A549 (cell line): Measurements from ENCODE around the gene IMPA2.

ENCODE experiments used
- EHMT2 ChIP-seq: fragments of 200-600 bp; sonication (generic); IDR thresholded peaks from 2 replicates; pipeline ENCODE4 v1.6.1; 2016; ENCODE audit warnings: antibody characterized with exemption, low read depth, mild to moderate bottlenecking, moderate library complexity
- POLR2A ChIP-seq: IDR thresholded peaks from 2 replicates; pipeline ENCODE4 v1.6.1; 2012; ENCODE audit warnings: mild to moderate bottlenecking, low read length
- RARB ChIP-seq: fragments of 250-450 bp; sonication (Bioruptor Pico); IDR thresholded peaks from 2 replicates; pipeline ENCODE4 v1.8.0; 2021; ENCODE audit warnings: mild to moderate bottlenecking, moderate library complexity
- RNF2 ChIP-seq: fragments of 200-600 bp; sonication (generic); IDR thresholded peaks from 2 replicates; pipeline ENCODE4 v1.6.1; 2016; ENCODE audit warnings: low read depth, mild to moderate bottlenecking, antibody characterized with exemption, moderate library complexity, borderline replicate concordance
- TF ChIP-seq, protein P1 (sequence below): fragments of >200 bp; sonication (Bioruptor Twin); formaldehyde crosslinking; IDR thresholded peaks from 3 replicates; pipeline ENCODE4 v1.5.1; 2016

DNA sequence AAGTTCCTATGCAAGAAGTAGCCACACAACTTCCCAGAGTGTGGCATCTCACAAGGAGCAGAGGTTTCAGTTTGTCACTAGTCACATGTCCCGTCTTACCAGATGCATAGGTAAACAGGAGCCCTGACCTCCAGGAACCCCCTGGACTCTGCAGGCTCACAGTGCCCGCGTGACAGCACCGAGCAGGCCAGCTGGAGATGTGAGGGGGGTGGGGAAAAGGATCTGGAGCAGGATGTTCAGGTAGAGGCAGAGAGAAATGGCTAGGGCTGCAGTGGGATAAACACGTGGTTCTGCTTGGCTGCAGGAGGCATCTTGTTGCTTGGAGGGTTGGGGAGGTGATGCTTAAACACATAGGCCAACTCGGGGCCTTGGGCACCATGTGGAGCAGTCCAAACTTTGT, 54.2 kb downstream of the IMPA2 start:
- TF ChIP-seq RNF2 (no peak), POLR2A (no peak), RARB (CRISPR knock-in tag) (no peak), EHMT2 (no peak)
- TF ChIP-seq, protein P1, sequence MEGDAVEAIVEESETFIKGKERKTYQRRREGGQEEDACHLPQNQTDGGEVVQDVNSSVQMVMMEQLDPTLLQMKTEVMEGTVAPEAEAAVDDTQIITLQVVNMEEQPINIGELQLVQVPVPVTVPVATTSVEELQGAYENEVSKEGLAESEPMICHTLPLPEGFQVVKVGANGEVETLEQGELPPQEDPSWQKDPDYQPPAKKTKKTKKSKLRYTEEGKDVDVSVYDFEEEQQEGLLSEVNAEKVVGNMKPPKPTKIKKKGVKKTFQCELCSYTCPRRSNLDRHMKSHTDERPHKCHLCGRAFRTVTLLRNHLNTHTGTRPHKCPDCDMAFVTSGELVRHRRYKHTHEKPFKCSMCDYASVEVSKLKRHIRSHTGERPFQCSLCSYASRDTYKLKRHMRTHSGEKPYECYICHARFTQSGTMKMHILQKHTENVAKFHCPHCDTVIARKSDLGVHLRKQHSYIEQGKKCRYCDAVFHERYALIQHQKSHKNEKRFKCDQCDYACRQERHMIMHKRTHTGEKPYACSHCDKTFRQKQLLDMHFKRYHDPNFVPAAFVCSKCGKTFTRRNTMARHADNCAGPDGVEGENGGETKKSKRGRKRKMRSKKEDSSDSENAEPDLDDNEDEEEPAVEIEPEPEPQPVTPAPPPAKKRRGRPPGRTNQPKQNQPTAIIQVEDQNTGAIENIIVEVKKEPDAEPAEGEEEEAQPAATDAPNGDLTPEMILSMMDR: no peak
